Esophagus squamous epithelium (tissue), 5 donors: ENCODE measurements around the gene PXT1. TPM values are rescaled to one million over a fixed set of nuclear protein-coding genes. Genes with fewer than 3 reads are reported as not detected.
"Not testable (repeated sequence)": the region's sequence is repeated elsewhere in the genome, so short reads cannot be mapped to it uniquely, and the experiment has no call there.

Experiments
- DNase-seq: peaks from one replicate; lab custom pipeline; 2025; lab: John Stamatoyannopoulos, UW
- H3K27ac ChIP-seq, 4 donors: fragments of 200-600 bp; sonication (generic); one replicate each; pipeline ENCODE4 v1.5.1; 2016 to 2019; ENCODE audit warnings: mild to moderate bottlenecking in 1 of 4
- H3K27me3 ChIP-seq, 4 donors: fragments of 200-600 bp; sonication (generic); 1 replicate in 3 of 4; 2 replicates in 1 of 4; pipeline versions ENCODE4 v1.5.1 to v1.6.0; 2017 to 2021; ENCODE audit warnings: antibody characterized with exemption in 1 of 4
- H3K36me3 ChIP-seq, 3 donors: fragments of 200-600 bp; sonication (generic); one replicate each; pipeline ENCODE4 v1.5.1; 2016 to 2019
- H3K4me1 ChIP-seq, 3 donors: fragments of 200-600 bp; sonication (generic); one replicate each; pipeline ENCODE4 v1.5.1; 2017 to 2019
- H3K4me3 ChIP-seq, 4 donors: fragments of 200-600 bp; sonication (generic); 1 replicate in 3 of 4; 2 replicates in 1 of 4; pipeline ENCODE4 v1.5.1; 2016 to 2019; ENCODE audit warnings: mild to moderate bottlenecking in 2 of 4, moderate library complexity in 1 of 4
- H3K9me3 ChIP-seq, 3 donors: fragments of 200-600 bp; sonication (generic); one replicate each; pipeline ENCODE4 v1.5.1; 2016 to 2019
- CTCF ChIP-seq, 6 experiments: fragments of 450-650 bp in 4 of 6; fragments of 200-600 bp in 2 of 6; sonication (generic) in 2 of 6; IDR thresholded peaks; one replicate each; pipeline ENCODE4 v1.5.1; 2016 to 2019; ENCODE audit warnings: antibody characterized with exemption in 6 of 6, mild to moderate bottlenecking in 4 of 6, moderate library complexity in 4 of 6
- POLR2A ChIP-seq, 4 donors: fragments of 450-650 bp; IDR thresholded peaks; one replicate each; pipeline ENCODE4 v1.6.1; 2017; ENCODE audit warnings: antibody characterized with exemption in 4 of 4, mild to moderate bottlenecking in 4 of 4, moderate library complexity in 3 of 4
- WGBS, 2 donors: methylation state at CpG; one replicate each; pipeline ENCODE4 v1.1.5; 2018; 5-methylcytosine and 5-hydroxymethylcytosine counted together
- intact Hi-C: fragments of 100-400 bp; cut with DNase I; formaldehyde crosslinking; loops from one replicate; pipeline ENCODE4 v1.15.0; 2022
- total RNA-seq, 4 donors: library from RNA; depleted of rRNA; stranded (reverse); fragments of >200 nt; gene quantifications; one replicate each; pipeline ENCODE4 v1.1.0, GENCODE V29; 2016
- donor health status: DM: yes; HTN: yes; CAD: no.

Gene PXT1
- total RNA-seq, 4 donors from 2014 or later: not detected

GRCh38 chr6:36368421-36368820, 74.2 kb downstream of the PXT1 start:
- WGBS, 2 donors: 53 to 67% methylated on average over 1 of the region's 1 CpG

GRCh38 chr6:36367743-36368142, 74.9 kb downstream of the PXT1 start:
- H3K27ac ChIP-seq: no peak overlapping the region
- H3K36me3 ChIP-seq: no peaks in the 10 kb centered on the region
- TF ChIP-seq POLR2A (IDR thresholded peaks at IDR 0.05) (no peak), CTCF (IDR thresholded peaks at IDR 0.05) (no peak)
- no peaks in the 10 kb centered on the region for H3K9me3 ChIP-seq
- H3K4me1 ChIP-seq: no peaks in the 10 kb centered on the region
- intact Hi-C loops: loop anchor here (10.0 kb wide), 1 partner anchor 243 kb away; no protein-coding TSS in a partner anchor
- 83 to 84% methylated on average over 2 to 3 of the region's 3 CpGs for WGBS, 2 donors
- no peaks in the 10 kb centered on the region for H3K27me3 ChIP-seq
- H3K4me3 ChIP-seq: no peak overlapping the region
- DNase-seq: no peak

More at GRCh38 chr6:36368421-36368820, 74.2 kb downstream of the PXT1 start:
- TF ChIP-seq POLR2A (IDR thresholded peaks at IDR 0.05) (no peak), CTCF (IDR thresholded peaks at IDR 0.05) (no peak)
- Histone ChIP-seq H3K4me1 (peaks cover 0 to 5% (median 0%) of the 10 kb centered on the region in 3 donors), H3K4me3 (no peak overlapping the region), H3K9me3 (no peaks in the 10 kb centered on the region), H3K36me3 (no peaks in the 10 kb centered on the region), H3K27me3 (no peaks in the 10 kb centered on the region), H3K27ac (no peak overlapping the region)
- no peak for DNase-seq
- intact Hi-C loops: loop anchor here (10.0 kb wide), 1 partner anchor 244 kb away; no protein-coding TSS in a partner anchor

GRCh38 chr6:36364669-36365479, 77.8 kb downstream of the PXT1 start:
- Histone ChIP-seq H3K27me3 (no peaks in the 10 kb centered on the region), H3K9me3 (no peaks in the 10 kb centered on the region), H3K36me3 (no peaks in the 10 kb centered on the region), H3K4me3 (no peak overlapping the region), H3K4me1 (peaks cover 4 to 9% (median 5%) of the 10 kb centered on the region in 3 donors), H3K27ac (no peak overlapping the region)
- intact Hi-C loops: loop anchor here (5.0 to 10.0 kb wide), 2 partner anchors 63 to 240 kb away; no protein-coding TSS in a partner anchor
- no peak for DNase-seq
- WGBS, 2 donors: 61 to 79% methylated on average over 4 to 10 of the region's 19 CpGs
- no peak for TF ChIP-seq POLR2A (IDR thresholded peaks at IDR 0.05)

GRCh38 chr6:36364061-36364635, 78.5 kb downstream of the PXT1 start:
- intact Hi-C loops: loop anchor here (5.0 to 10.0 kb wide), 2 partner anchors 62 to 239 kb away; no protein-coding TSS in a partner anchor
- not testable (repeated sequence) for H3K36me3 ChIP-seq, H3K27me3 ChIP-seq, H3K9me3 ChIP-seq, H3K27ac ChIP-seq, H3K4me3 ChIP-seq, H3K4me1 ChIP-seq, DNase-seq
- WGBS, 2 donors: 100% methylated on average over 2 to 3 of the region's 34 CpGs

- WGBS, 2 donors: 83 to 91% methylated on average over 9 to 12 of the region's 13 CpGs
- H3K27ac ChIP-seq, H3K36me3 ChIP-seq, DNase-seq, H3K4me3 ChIP-seq, H3K27me3 ChIP-seq, H3K9me3 ChIP-seq: not testable (repeated sequence)
- intact Hi-C loops: loop anchor here (5.0 to 10.0 kb wide), 2 partner anchors 61 to 239 kb away; no protein-coding TSS in a partner anchor
- H3K4me1 ChIP-seq: peaks cover 4 to 16% (median 5%) of the 10 kb centered on the region in 3 donors
These were observed 79.3 kb downstream of the PXT1 start for GRCh38 chr6:36363371-36363752.

- no peak for DNase-seq
- Histone ChIP-seq H3K27me3 (no peaks in the 10 kb centered on the region), H3K36me3 (no peaks in the 10 kb centered on the region), H3K4me1 (peaks cover 4 to 19% (median 5%) of the 10 kb centered on the region in 3 donors), H3K4me3 (no peak overlapping the region), H3K27ac (no peak overlapping the region), H3K9me3 (no peaks in the 10 kb centered on the region)
- TF ChIP-seq POLR2A (IDR thresholded peaks at IDR 0.05) (no peak), CTCF (IDR thresholded peaks at IDR 0.05) (no peak)
- intact Hi-C loops: loop anchor here (5.0 to 10.0 kb wide), 2 partner anchors 60 to 238 kb away; no protein-coding TSS in a partner anchor
- 85 to 90% methylated on average over 16 to 20 of the region's 25 CpGs for WGBS, 2 donors
These were observed 79.9 kb downstream of the PXT1 start for GRCh38 chr6:36362551-36363370.
